Endothelial cell (in vitro differentiated cells): ENCODE measurements around the gene CACUL1. TPM values are rescaled to one million over a fixed set of nuclear protein-coding genes. Genes with fewer than 3 reads are reported as not detected.
"Not testable (repeated sequence)": the region's sequence is repeated elsewhere in the genome, so short reads cannot be mapped to it uniquely, and the experiment has no call there.

Experiments used
- DNase-seq: peaks from one replicate; pipeline ENCODE4 v3.0.0; 2021; ENCODE audit warnings: low spot score
- H3K27ac Mint-ChIP-seq: one replicate; pipeline ENCODE4 v1.8.0; 2021; ENCODE audit warnings: mixed read lengths, inconsistent platforms; ENCODE audit not compliant: unreplicated experiment
- H3K27me3 Mint-ChIP-seq: one replicate; pipeline ENCODE4 v1.8.0; 2021; ENCODE audit warnings: mild to moderate bottlenecking, moderate library complexity, mixed read lengths, inconsistent platforms; ENCODE audit not compliant: unreplicated experiment
- H3K36me3 Mint-ChIP-seq: one replicate; pipeline ENCODE4 v1.8.0; 2021; ENCODE audit warnings: mild to moderate bottlenecking, low read depth, mixed read lengths, inconsistent platforms; ENCODE audit not compliant: unreplicated experiment
- H3K4me1 Mint-ChIP-seq: one replicate; pipeline ENCODE4 v1.8.0; 2021; ENCODE audit warnings: mild to moderate bottlenecking, mixed read lengths, inconsistent platforms; ENCODE audit not compliant: unreplicated experiment
- H3K4me3 Mint-ChIP-seq: one replicate; pipeline ENCODE4 v1.8.0; 2021; ENCODE audit warnings: mild to moderate bottlenecking, mixed read lengths, inconsistent platforms; ENCODE audit not compliant: unreplicated experiment
- H3K9me3 Mint-ChIP-seq: one replicate; pipeline ENCODE4 v1.8.0; 2021; ENCODE audit warnings: mixed read lengths, inconsistent platforms; ENCODE audit not compliant: unreplicated experiment
- CTCF ChIP-seq: fragments of 200-600 bp; sonication (generic); IDR thresholded peaks from one replicate; pipeline ENCODE4 v1.5.0; 2021; ENCODE audit warnings: antibody characterized with exemption; ENCODE audit not compliant: unreplicated experiment
- total RNA-seq: library from RNA; stranded (reverse); fragmentation: NEBNext Ultra II Directional; extraction: Animal tissue kit (Norgen Biotek cat#: 25700); gene quantifications from one replicate; pipeline ENCODE4 v1.2.1, GENCODE V29; 2021; ENCODE audit not compliant: unreplicated experiment

Gene CACUL1
- total RNA-seq, 1 donor from 2014 or later, result 59.0 TPM

- TF ChIP-seq CTCF, result no peak
- Mint-ChIP-seq H3K9me3 (no peaks in the 10 kb centered on the region), H3K36me3 (no peaks in the 10 kb centered on the region), H3K27ac (no peak overlapping the region), H3K27me3 (peaks cover 3% of the 10 kb centered on the region), H3K4me1 (peaks cover 6% of the 10 kb centered on the region), H3K4me3 (no peak overlapping the region)
- no peak for DNase-seq
Measured at GRCh38 chr10:118658762-118659161, 96.0 kb downstream of the CACUL1 start.

- H3K27me3 Mint-ChIP-seq, H3K4me1 Mint-ChIP-seq, H3K36me3 Mint-ChIP-seq, H3K9me3 Mint-ChIP-seq, DNase-seq, H3K4me3 Mint-ChIP-seq, H3K27ac Mint-ChIP-seq: not testable (repeated sequence)
Measured at GRCh38 chr10:118658168-118658567, 96.6 kb downstream of the CACUL1 start.

GRCh38 chr10:118645294-118645693, 109.5 kb downstream of the CACUL1 start:
- not testable (repeated sequence) for H3K4me3 Mint-ChIP-seq, H3K27ac Mint-ChIP-seq, H3K27me3 Mint-ChIP-seq, H3K4me1 Mint-ChIP-seq, H3K9me3 Mint-ChIP-seq, DNase-seq, H3K36me3 Mint-ChIP-seq

- Mint-ChIP-seq H3K4me1 (no peaks in the 10 kb centered on the region), H3K9me3 (peaks cover 4% of the 10 kb centered on the region), H3K27ac (no peak overlapping the region), H3K4me3 (no peak overlapping the region), H3K27me3 (peaks cover 2% of the 10 kb centered on the region), H3K36me3 (peaks cover 4% of the 10 kb centered on the region)
- TF ChIP-seq CTCF, result no peak
- no peak for DNase-seq
Measured at GRCh38 chr10:118642228-118642627, 112.5 kb downstream of the CACUL1 start.

- H3K27ac Mint-ChIP-seq, result no peak overlapping the region
- no peak overlapping the region for H3K4me3 Mint-ChIP-seq
- TF ChIP-seq CTCF, result no peak
- H3K9me3 Mint-ChIP-seq, result peaks cover 4% of the 10 kb centered on the region
- peaks cover 2% of the 10 kb centered on the region for H3K27me3 Mint-ChIP-seq
- no peaks in the 10 kb centered on the region for H3K4me1 Mint-ChIP-seq
- no peak for DNase-seq
- peaks cover 4% of the 10 kb centered on the region for H3K36me3 Mint-ChIP-seq
Measured at GRCh38 chr10:118638680-118639079, 116.1 kb downstream of the CACUL1 start.

GRCh38 chr10:118635674-118636402, 118.9 kb downstream of the CACUL1 start:
- TF ChIP-seq CTCF, result no peak
- Mint-ChIP-seq H3K9me3 (peaks cover 4% of the 10 kb centered on the region), H3K36me3 (peaks cover 4% of the 10 kb centered on the region), H3K27ac (no peak overlapping the region), H3K4me3 (no peak overlapping the region), H3K4me1 (no peaks in the 10 kb centered on the region), H3K27me3 (peaks cover 2% of the 10 kb centered on the region)
- no peak for DNase-seq
